Eye (tissue), 1 donor: ENCODE data around the gene SERPINA1.
"Not testable (repeated sequence)": the region's sequence is repeated elsewhere in the genome, so short reads cannot be mapped to it uniquely, and the experiment has no call there.

ENCODE experiments used
- DNase-seq: peaks from one replicate; pipeline ENCODE4 v3.0.0-alpha.2; 2015

SERPINA1 gene

GRCh38 chr14:94382716-94383596 is 5.4 kb downstream of the SERPINA1 start:
- DNase-seq, result no peak

- DNase-seq, result no peak
Measured at GRCh38 chr14:94382099-94382715, 6.2 kb downstream of the SERPINA1 start.

- no peak for DNase-seq
Measured at GRCh38 chr14:94381149-94382030, 7.0 kb downstream of the SERPINA1 start.

- DNase-seq, result no peak
Measured at GRCh38 chr14:94380225-94381148, 7.9 kb downstream of the SERPINA1 start.

DNA sequence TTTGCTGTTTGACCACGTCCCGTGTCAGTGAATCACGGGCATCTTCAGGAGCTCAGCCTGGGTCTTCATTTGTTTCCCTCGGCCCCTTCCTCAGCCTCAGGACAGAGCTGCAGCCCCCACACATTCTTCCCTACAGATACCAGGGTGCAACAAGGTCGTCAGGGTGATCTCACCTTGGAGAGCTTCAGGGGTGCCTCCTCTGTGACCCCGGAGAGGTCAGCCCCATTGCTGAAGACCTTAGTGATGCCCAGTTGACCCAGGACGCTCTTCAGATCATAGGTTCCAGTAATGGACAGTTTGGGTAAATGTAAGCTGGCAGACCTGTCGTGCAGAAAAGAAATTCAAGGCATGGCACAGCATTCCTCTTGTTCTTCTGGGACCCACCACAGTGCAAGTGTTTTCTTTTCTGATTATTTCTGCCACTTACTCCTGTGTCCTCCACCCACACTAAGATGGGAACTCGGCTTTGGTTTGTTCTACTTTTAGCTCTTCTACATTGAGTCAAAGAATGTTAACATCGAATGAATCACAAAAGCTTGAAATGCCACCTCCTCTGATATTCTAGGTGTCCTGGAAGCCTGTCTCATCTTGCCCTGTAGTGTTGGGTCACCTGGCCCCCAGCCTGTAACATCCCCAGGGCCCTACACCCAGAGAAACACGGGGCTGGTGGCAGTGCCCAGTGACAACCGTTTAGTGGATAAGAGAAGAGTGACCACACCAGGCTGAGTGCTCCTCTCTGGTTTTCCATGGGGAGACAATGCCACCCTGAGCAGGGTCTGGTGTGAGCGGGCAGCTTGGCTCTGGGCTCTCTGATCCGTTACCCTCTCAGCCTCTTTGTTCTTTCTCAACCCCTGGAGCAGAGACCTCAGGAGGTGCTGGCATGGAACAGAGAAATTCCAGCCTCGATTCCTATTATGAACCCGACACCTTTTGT is 8.8 kb downstream of the SERPINA1 start:
- DNase-seq, result no peak

- no peak for DNase-seq
Measured at GRCh38 chr14:94378527-94379290, 9.7 kb downstream of the SERPINA1 start.

- DNase-seq, result no peak
Measured at GRCh38 chr14:94377866-94378470, 10.4 kb downstream of the SERPINA1 start.

- DNase-seq, result no peak
Measured at GRCh38 chr14:94376976-94377865, 11.2 kb downstream of the SERPINA1 start.

DNA sequence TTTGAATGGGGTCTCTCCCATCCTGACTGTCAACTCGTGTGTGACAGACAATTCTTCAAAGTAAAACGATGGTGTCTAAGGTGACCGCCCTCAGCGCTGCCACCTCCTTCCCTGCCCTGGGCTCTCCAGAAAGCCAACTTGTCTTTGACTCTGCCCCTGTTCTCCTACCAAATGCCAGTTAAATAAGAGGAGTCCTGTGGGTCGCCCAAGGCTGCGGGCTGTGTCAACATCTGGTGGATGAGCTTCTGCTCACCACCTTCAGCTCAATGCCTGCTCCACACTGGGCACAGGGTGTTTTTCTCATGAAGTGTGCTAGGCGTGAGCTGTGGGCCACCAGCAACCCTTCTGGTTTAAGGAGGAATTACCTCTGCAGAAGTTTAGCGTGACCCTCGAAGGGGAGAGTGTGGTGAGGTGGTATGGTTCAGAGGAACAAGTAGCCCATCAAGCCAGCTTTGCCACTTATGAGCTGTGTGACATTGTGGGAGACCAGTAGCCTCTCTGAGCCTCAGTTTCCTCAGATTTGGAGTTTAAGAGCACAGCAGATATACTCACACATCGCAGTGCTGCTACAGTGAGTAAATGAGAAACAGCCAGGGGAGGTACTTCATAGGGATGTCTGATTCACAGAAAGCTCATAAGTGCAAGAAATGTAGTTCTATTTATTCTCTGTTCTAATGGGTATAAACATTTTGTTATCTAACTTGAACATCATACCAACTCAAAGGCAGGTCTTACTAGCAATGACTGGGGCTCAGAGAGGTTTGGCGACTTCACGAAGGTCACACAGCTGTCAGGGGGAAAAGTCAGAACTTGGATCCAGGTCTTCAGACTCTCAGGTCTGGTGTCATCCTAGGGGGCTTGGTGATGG is 12.1 kb downstream of the SERPINA1 start:
- DNase-seq, result no peak

- DNase-seq, result no peak
Measured at GRCh38 chr14:94375552-94376107, 12.8 kb downstream of the SERPINA1 start.

DNA sequence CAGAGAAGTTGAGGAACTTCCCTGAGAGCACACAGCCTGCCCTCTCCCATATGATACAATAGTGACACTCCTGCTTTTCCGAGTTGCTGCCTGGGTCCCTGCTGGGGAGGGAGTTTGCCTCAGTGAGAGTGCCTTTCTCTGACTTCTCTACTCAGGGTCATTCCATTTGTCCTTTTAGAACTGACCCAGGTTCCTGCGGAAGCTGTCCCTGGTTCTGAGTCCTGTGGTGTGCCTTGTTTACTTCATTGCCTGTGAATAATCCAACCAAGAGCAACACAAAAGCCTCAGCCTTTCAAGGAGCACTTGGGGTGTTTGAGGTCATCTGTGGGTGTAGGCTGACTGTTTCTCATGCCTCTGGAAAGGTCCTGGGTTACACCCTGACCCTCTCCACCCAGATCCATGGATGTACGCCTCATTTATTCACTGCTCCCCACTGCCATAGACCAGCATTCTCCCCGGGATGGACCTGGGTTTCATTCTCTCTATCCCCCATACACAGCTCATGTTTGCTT is 13.6 kb downstream of the SERPINA1 start:
- no peak for DNase-seq

DNA sequence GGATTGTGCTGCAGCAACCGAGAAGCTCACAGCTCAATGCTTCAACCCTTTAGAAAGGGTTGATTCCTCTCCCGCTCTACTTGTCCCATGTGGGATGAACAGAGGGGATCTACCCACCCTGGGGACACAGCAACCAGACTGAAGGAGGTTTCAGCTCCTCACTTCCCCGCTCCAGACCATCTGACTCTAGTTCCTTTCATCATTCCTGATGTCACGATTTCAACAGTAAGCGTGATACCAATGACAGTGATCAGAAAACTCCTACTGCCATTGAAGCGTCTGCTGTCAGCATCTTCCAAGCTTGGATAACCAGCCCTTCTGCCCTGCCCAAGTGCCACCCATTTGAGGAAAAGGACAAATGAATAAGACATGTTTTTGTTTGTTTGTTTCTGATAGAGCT is 14.3 kb downstream of the SERPINA1 start:
- no peak for DNase-seq

DNA sequence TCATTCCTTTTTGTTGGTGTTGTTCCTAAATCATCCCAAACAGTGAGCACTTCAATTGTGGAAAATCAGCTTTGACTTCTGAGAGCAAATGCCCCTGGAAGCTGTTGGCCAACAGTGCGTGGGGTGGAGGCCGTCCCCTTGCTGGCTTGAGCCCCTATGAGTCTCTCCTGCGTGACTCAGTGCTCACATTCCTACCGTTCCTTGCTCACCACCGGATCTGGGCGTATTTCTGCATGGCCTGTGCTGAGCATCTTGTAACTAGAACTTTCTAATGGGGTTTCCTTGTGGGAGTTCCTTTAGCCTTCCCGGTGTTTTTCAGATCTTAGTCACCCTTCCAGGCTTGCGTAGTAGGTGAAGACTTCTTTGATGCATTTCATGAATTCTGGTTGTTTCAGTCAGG is 14.7 kb downstream of the SERPINA1 start:
- DNase-seq, result no peak

GRCh38 chr14:94372021-94372605 is 16.3 kb downstream of the SERPINA1 start:
- DNase-seq, result no peak

DNA sequence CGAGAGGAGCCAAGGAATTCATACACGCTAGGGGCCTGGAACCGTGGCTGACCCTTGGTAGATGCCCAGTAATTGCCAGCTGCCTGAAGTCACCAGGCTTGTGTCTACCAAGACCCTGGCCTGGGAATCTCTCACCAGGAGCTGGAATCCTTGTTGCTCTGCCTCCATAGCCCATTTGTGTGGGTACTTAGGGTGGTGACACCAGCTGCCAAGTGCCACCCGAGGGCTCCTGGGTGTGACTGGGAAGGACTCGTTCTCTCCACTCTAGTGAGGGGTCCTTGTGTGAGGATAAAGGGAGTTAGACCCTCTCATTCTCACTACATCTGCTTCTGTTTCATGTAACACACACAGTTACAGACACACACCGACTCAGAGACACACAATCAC is 17.9 kb downstream of the SERPINA1 start:
- DNase-seq, result no peak

GRCh38 chr14:94369766-94370523 is 18.5 kb downstream of the SERPINA1 start:
- not testable (repeated sequence) for DNase-seq
